Lung (tissue), 12 donors: Measurements from ENCODE around the gene HMGXB3. TPM values are rescaled to one million over a fixed set of nuclear protein-coding genes. Genes with fewer than 3 reads are reported as not detected.

Source experiments
- ATAC-seq: fragments of 200-7000 bp; cut with Tn5 transposase; one replicate; pipeline ENCODE4 v1.9.1; 2020; ENCODE audit warnings: moderate number of reproducible peaks; ENCODE audit not compliant: insufficient read depth, low FRiP score
- DNase-seq, 3 donors: peaks; one replicate each; pipeline ENCODE4 v3.0.0-alpha.2; 2013 to 2017
- H3K27ac ChIP-seq, 2 donors: one replicate each; pipeline ENCODE4 v1.5.1; 2013; ENCODE audit warnings: mild to moderate bottlenecking in 2 of 2, moderate library complexity in 2 of 2, control low read depth in 1 of 2, inconsistent platforms in 1 of 2, low read depth in 1 of 2, low read length in 1 of 2
- H3K27me3 ChIP-seq, 3 donors: one replicate each; pipeline ENCODE4 v1.5.1; 2013; ENCODE audit warnings: low read length in 2 of 3; ENCODE audit not compliant: control insufficient read depth in 3 of 3, insufficient read depth in 3 of 3
- H3K36me3 ChIP-seq, 4 donors: one replicate each; pipeline ENCODE4 v1.5.1; 2013; ENCODE audit warnings: low read length in 4 of 4, mild to moderate bottlenecking in 1 of 4, moderate library complexity in 1 of 4; ENCODE audit not compliant: control insufficient read depth in 4 of 4, insufficient read depth in 4 of 4
- H3K4me1 ChIP-seq, 5 donors: one replicate each; pipeline ENCODE4 v1.5.1; 2013; ENCODE audit warnings: low read length in 5 of 5, mild to moderate bottlenecking in 2 of 5, moderate library complexity in 1 of 5; ENCODE audit not compliant: control insufficient read depth in 5 of 5, insufficient read depth in 5 of 5
- H3K4me3 ChIP-seq: one replicate; pipeline ENCODE4 v1.5.1; 2013; ENCODE audit warnings: mild to moderate bottlenecking, control low read depth, moderate library complexity
- H3K9ac ChIP-seq, 2 donors: one replicate each; pipeline ENCODE4 v1.5.1; 2013; ENCODE audit warnings: low read length in 2 of 2, control low read depth in 1 of 2; ENCODE audit not compliant: insufficient read depth in 1 of 2
- H3K9me3 ChIP-seq, 4 donors: one replicate each; pipeline ENCODE4 v1.5.1; 2013; ENCODE audit warnings: low read length in 3 of 4, mild to moderate bottlenecking in 1 of 4, moderate library complexity in 1 of 4; ENCODE audit not compliant: control insufficient read depth in 4 of 4, insufficient read depth in 3 of 4
- CTCF ChIP-seq: IDR thresholded peaks from 2 replicates; pipeline ENCODE4 v1.5.1; 2012; ENCODE audit warnings: mild to moderate bottlenecking; ENCODE audit errors: control extremely low read depth, extremely low read depth
- WGBS, 2 donors: extraction: QIAGEN DNeasy Blood & Tissue Kit; methylation state at CpG; one replicate each; pipeline ENCODE4 v1.1.7; 2013; 5-methylcytosine and 5-hydroxymethylcytosine counted together
- polyA plus RNA-seq, 2 donors: library from polyadenylated mRNA; stranded (reverse); fragments of 200-250 nt; gene quantifications; one replicate each; pipeline ENCODE4 v1.2.1, GENCODE V29; 2013
- total RNA-seq, 2 donors: library from RNA; depleted of rRNA in 1 of 2; stranded (reverse); fragments of >200 nt in 1 of 2; gene quantifications; one replicate each; pipeline ENCODE4 v1.2.1, GENCODE V29; 2014 to 2021
- donor health status: control.
- donor health status: control.
- donor health status: Bipolar disorder and iron deficiency.
- donor health status: healthy.
- donor health status: DM: yes; HTN: yes; CAD: no.

HMGXB3 gene
- total and polyA plus RNA-seq, 4 donors = 22.3 to 42.3 (median 30.8) TPM

GRCh38 chr5:150051657-150052195 is 51.2 kb downstream of the HMGXB3 start:
- H3K4me3 ChIP-seq = no peak overlapping the region
- TF ChIP-seq CTCF = no peak
- H3K27me3 ChIP-seq = no peaks in the 10 kb centered on the region
- H3K4me1 ChIP-seq = no peaks in the 10 kb centered on the region
- no peak overlapping the region for H3K27ac ChIP-seq
- no peak overlapping the region for H3K9ac ChIP-seq
- no peak for DNase-seq
- H3K36me3 ChIP-seq = peaks cover 16 to 79% (median 50%) of the 10 kb centered on the region in 4 donors
- H3K9me3 ChIP-seq = peaks cover 0 to 5% (median 0%) of the 10 kb centered on the region in 4 donors
- no peak for ATAC-seq
- WGBS, 2 donors = 81 to 85% methylated on average over 18 of the region's 18 CpGs

- Histone ChIP-seq H3K9me3 (peaks cover 0 to 4% (median 0%) of the 10 kb centered on the region in 4 donors), H3K36me3 (peaks cover 16 to 76% (median 50%) of the 10 kb centered on the region in 4 donors), H3K4me1 (no peaks in the 10 kb centered on the region), H3K27me3 (no peaks in the 10 kb centered on the region), H3K9ac (no peak overlapping the region), H3K27ac (no peak overlapping the region), H3K4me3 (no peak overlapping the region)
- no peak for TF ChIP-seq CTCF
- DNase-seq (no peak), ATAC-seq (no peak)
- 77 to 95% methylated on average over 5 to 6 of the region's 6 CpGs for WGBS, 2 donors
Observed at GRCh38 chr5:150052226-150052955, 51.9 kb downstream of the HMGXB3 start.

GRCh38 chr5:150052956-150053712 is 52.6 kb downstream of the HMGXB3 start:
- peaks cover 0 to 2% (median 0%) of the 10 kb centered on the region in 4 donors for H3K9me3 ChIP-seq
- 65 to 75% methylated on average over 9 of the region's 9 CpGs for WGBS, 2 donors
- no peak overlapping the region for H3K9ac ChIP-seq
- H3K4me3 ChIP-seq = no peak overlapping the region
- ATAC-seq (no peak), DNase-seq (no peak)
- no peaks in the 10 kb centered on the region for H3K4me1 ChIP-seq
- TF ChIP-seq CTCF = no peak
- H3K36me3 ChIP-seq = peaks cover 16 to 72% (median 46%) of the 10 kb centered on the region in 4 donors
- H3K27me3 ChIP-seq = no peaks in the 10 kb centered on the region
- no peak overlapping the region for H3K27ac ChIP-seq
